ENCODE results near the gene KLF4.
"Not testable (repeated sequence)": the region's sequence is repeated elsewhere in the genome, so short reads cannot be mapped to it uniquely, and the experiment has no call there.

The KLF4 gene

DNA sequence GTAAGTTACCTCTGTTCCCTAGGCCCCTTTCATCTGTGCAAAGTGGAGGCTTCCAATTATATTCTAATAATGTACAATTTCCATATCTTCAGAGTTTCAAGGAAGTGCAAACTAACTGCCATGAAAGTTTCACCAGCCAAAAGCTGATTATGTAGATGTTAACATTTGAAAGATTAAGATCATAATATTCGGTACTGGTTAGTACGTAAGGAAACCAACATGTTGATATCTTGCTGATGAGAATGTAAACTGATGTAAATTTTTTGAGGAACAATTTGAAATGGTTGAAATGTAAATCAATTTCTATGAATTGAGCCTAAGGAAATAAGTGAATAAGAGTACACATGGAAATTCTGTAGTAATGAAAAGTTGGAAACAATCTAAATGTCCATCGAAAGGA lies 12.9 kb upstream of the KLF4 start:
- Histone ChIP-seq H3K27me3 (replicated peaks) (no peaks in the 10 kb centered on the region), H3K4me3 (ENCODE audit: low read depth, low read length) (no peak overlapping the region), H3K27ac (no peak overlapping the region), H3K36me3 (replicated peaks) (no peaks in the 10 kb centered on the region)
- in situ Hi-C loops (cut with HindIII; ENCODE audit: low pct_ligation_motif_present, low sequenced_read_pairs): no loop called here
- DNase-seq: no peak
- TF ChIP-seq, protein P1, sequence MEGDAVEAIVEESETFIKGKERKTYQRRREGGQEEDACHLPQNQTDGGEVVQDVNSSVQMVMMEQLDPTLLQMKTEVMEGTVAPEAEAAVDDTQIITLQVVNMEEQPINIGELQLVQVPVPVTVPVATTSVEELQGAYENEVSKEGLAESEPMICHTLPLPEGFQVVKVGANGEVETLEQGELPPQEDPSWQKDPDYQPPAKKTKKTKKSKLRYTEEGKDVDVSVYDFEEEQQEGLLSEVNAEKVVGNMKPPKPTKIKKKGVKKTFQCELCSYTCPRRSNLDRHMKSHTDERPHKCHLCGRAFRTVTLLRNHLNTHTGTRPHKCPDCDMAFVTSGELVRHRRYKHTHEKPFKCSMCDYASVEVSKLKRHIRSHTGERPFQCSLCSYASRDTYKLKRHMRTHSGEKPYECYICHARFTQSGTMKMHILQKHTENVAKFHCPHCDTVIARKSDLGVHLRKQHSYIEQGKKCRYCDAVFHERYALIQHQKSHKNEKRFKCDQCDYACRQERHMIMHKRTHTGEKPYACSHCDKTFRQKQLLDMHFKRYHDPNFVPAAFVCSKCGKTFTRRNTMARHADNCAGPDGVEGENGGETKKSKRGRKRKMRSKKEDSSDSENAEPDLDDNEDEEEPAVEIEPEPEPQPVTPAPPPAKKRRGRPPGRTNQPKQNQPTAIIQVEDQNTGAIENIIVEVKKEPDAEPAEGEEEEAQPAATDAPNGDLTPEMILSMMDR (IDR thresholded peaks at IDR 0.05; ENCODE audit: low read depth, low read length, missing control alignments): no peak

DNA sequence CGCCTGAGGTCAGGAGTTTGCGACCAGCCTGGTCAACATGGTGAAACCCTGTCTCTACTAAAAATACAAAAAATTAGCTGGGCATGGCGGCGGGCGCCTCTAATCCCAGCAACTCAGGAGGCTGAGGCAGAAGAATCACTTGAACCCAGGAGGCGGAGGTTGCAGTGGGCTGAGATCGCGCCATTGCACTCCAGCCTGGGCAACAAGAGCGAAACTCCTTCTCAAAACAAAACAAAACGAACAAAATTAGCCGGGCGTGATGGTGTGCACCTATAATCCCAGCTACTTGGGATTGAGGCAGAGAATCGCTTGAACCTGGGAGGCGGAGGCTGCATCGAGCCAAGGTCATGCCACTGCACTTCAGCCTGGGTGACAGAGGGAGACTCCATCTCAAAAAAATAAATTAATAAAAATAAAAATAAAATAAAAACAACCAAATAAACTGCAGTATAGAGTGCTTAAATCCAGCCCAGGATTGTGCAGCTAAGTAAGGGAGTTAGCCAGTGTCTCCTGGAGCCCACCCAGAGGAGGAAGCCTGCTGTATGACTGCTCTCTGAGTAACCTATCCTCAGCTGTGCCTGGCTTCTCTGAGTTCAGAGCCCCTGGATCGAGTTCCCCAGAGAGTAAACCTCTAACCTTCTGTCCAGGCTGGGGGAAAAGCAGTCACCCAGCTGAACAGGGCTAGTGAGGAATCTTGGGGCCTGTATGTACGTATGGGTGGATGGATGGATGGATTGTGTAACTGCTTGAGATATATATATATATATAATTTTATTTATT lies 11.0 kb upstream of the KLF4 start:
- H3K27me3 ChIP-seq (replicated peaks); in situ Hi-C loops (cut with HindIII; ENCODE audit: low pct_ligation_motif_present, low sequenced_read_pairs); H3K4me3 ChIP-seq (ENCODE audit: low read depth, low read length); H3K36me3 ChIP-seq (replicated peaks); H3K27ac ChIP-seq: not testable (repeated sequence)
- peak; percentile 57 for DNase-seq

DNA sequence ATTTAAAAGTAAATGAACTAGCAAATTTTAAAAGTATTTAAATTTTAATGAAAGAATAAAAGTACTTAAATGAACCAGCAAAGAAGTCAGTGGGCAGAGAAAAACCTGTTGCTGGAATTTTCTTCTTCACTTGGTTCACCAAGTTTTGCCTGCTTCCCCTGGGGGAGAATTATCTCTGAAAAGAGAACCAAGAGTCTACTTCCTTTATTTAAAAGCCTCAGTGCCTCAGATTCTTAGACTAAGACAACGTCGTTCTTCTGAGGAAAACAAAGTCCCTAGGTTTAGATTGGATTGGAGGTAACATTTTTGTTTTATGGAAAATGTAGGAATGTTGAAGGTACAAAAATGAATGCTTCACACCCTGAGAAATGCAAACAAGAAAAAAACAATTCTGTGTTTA lies 7.4 kb upstream of the KLF4 start:
- TF ChIP-seq, protein P1 (IDR thresholded peaks at IDR 0.05; ENCODE audit: low read depth, low read length, missing control alignments): no peak
- Histone ChIP-seq H3K27me3 (replicated peaks) (no peaks in the 10 kb centered on the region), H3K27ac (no peak overlapping the region), H3K4me3 (ENCODE audit: low read depth, low read length) (no peak overlapping the region), H3K36me3 (replicated peaks) (no peaks in the 10 kb centered on the region)
- DNase-seq: no peak
- in situ Hi-C loops (cut with HindIII; ENCODE audit: low pct_ligation_motif_present, low sequenced_read_pairs): no loop called here

DNA sequence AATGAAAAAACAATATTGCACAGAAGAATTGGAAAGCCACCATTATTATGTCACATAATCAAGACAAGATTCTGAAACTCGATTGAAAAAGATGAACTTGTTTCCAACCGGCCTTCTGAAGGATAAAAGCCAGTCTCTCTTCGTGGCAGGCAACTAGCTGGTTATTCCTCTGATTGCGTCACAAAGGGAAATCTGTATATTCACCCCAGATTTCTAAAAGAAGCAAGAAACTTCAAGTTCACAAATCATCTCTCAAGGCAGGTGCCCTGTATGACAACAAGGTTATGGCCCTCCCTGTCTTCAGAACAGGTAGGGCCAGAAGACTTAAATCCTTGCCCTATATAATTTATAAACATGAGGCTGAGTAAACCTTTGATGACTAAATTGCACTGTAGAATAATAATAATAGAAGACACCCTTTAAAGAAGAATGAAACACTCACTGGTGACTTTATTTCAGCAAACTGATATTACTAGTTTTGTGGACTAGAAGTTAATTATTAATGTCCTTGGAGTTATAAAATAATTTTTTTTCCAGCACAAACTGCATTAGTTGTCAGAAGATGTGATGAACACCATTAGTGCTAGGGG lies 2.9 kb upstream of the KLF4 start:
- in situ Hi-C loops (cut with HindIII; ENCODE audit: low pct_ligation_motif_present, low sequenced_read_pairs): no loop called here
- Histone ChIP-seq H3K4me3 (ENCODE audit: low read depth, low read length) (no peak overlapping the region), H3K36me3 (replicated peaks) (no peaks in the 10 kb centered on the region), H3K27ac (no peak overlapping the region), H3K27me3 (replicated peaks) (peaks cover 1% of the 10 kb centered on the region)
- DNase-seq: no peak
- TF ChIP-seq, protein P1 (IDR thresholded peaks at IDR 0.05; ENCODE audit: low read depth, low read length, missing control alignments): no peak

DNA sequence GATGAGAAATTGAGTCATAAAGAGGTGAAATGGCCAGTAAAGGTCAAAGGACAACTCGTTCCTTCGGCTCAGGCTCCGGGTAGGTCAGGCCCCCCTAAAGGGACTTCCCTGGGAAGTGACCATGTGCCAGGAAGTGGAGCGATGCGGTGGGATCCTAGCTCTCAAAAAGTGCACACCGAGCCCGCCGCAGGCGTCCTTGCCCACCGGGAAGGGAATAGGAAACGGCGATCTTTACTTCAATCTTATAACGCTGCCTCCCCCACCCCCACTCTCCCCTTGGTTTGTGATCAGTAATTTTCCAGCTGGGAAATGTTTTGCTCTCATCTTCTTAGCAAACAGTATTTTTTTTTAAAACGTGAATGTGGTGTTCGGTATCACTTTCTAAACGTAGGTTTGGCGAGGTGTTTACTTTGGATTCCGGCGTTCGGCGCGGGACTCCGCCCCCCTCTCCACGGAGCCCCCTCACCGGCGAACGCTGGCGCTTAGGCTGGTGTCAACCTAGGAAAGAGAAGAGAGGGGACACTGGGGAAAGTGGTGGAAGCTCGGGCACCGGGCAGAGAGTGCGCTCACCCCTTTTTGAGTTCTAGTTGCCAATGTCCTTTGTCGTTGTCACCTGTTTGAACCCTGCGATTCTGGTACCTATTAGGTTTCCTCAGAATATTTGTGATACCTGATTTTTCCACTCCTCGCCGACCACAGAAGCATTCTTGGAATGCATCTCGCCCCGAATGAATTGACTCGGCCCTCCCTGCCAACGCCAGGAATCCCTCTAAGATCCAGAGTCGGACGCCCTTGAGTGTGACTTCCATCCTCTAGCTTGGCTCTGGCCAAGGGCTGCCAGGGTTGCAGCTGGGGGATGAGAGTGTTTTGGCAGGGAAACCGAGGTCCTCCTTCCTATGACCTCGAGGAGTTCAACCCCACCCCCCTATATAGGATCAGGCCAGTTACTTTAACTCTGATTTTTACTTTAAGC lies 1.8 kb upstream of the KLF4 start:
- TF ChIP-seq, protein P1 (IDR thresholded peaks at IDR 0.05; ENCODE audit: low read depth, low read length, missing control alignments): no peak
- H3K4me3 ChIP-seq (ENCODE audit: low read depth, low read length): peak overlapping the region; percentile 63
- no peak for DNase-seq
- H3K27ac ChIP-seq: no peak overlapping the region
- H3K36me3 ChIP-seq (replicated peaks): no peaks in the 10 kb centered on the region
- H3K27me3 ChIP-seq (replicated peaks): peaks cover 1% of the 10 kb centered on the region
- in situ Hi-C loops (cut with HindIII; ENCODE audit: low pct_ligation_motif_present, low sequenced_read_pairs): no loop called here

DNA sequence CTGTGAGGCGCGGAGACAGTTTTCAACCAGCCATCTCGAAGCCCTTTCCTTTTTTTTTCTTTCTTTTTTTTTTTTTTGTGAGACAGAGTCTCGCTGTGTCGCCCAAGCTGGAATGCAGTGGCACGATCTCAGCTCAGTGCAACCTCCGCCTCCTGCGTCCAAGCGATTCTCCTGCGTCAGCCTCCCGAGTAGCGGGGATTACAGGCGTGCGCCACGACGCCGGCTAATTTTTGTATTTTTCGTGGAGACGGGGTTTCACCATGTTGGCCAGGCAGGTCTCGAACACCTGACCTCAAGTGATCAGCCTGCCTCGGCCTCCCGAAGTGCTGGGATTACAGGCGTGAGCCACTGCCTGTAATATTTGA lies 1.0 kb upstream of the KLF4 start:
- in situ Hi-C loops (cut with HindIII; ENCODE audit: low pct_ligation_motif_present, low sequenced_read_pairs); DNase-seq; H3K27me3 ChIP-seq (replicated peaks); H3K36me3 ChIP-seq (replicated peaks): not testable (repeated sequence)
- Histone ChIP-seq H3K27ac (peak overlapping the region; percentile 99), H3K4me3 (ENCODE audit: low read depth, low read length) (peak overlapping the region; percentile 63)

Measured in brain microvascular endothelial cell (primary cell).